Activated B cell treated with CpG ODN at 0.5 μM for 24 hours (primary cell): ENCODE measurements around the gene ROS1. TPM values are rescaled to one million over a fixed set of nuclear protein-coding genes. Genes with fewer than 3 reads are reported as not detected.
"Not testable (repeated sequence)": the region's sequence is repeated elsewhere in the genome, so short reads cannot be mapped to it uniquely, and the experiment has no call there.

Experiments
- ATAC-seq: fragments of 200-7000 bp; cut with Tn5 transposase; one replicate; pipeline ENCODE4 v1.10.0; 2021; ENCODE audit warnings: low read depth, mild to moderate bottlenecking, moderate library complexity
- CTCF ChIA-PET: fragments of 350-600 bp; sonication (Branson Sonifier 250); formaldehyde crosslinking; loops from one replicate; lab custom pipeline; 2021; ENCODE audit warnings: antibody characterized with exemption; lab: Charles Lee
- POLR2A ChIA-PET: fragments of 350-600 bp; sonication (Branson Sonifier 250); formaldehyde crosslinking; loops from one replicate; lab custom pipeline; 2021; ENCODE audit warnings: antibody characterized with exemption; lab: Charles Lee
- DNase-seq: peaks from one replicate; pipeline ENCODE4 v3.0.0; 2022
- H3K27ac Mint-ChIP-seq: one replicate; pipeline ENCODE4 v1.8.0; 2020; ENCODE audit warnings: mixed read lengths
- H3K27me3 Mint-ChIP-seq: one replicate; pipeline ENCODE4 v1.8.0; 2021; ENCODE audit warnings: mixed read lengths
- H3K36me3 Mint-ChIP-seq: one replicate; pipeline ENCODE4 v1.8.0; 2021; ENCODE audit warnings: low read depth, mixed read lengths
- H3K4me1 Mint-ChIP-seq: one replicate; pipeline ENCODE4 v1.8.0; 2021; ENCODE audit warnings: mixed read lengths
- H3K4me3 Mint-ChIP-seq: one replicate; pipeline ENCODE4 v1.8.0; 2020; ENCODE audit warnings: mild to moderate bottlenecking, mixed read lengths
- H3K9me3 Mint-ChIP-seq: one replicate; pipeline ENCODE4 v1.8.0; 2020; ENCODE audit warnings: mixed read lengths
- intact Hi-C: fragments of 100-400 bp; cut with micrococcal nuclease; formaldehyde crosslinking; loops from one replicate; pipeline ENCODE4 v1.15.1; 2024
- total RNA-seq: library from RNA; stranded (reverse); gene quantifications from 2 replicates; pipeline ENCODE4 v1.2.3, GENCODE V29; 2022
- TF ChIP-seq, protein P1 (sequence below): fragments of 200-600 bp; IDR thresholded peaks from one replicate; pipeline ENCODE4 v1.8.0; 2022; ENCODE audit warnings: antibody characterized with exemption, mild to moderate bottlenecking

Gene ROS1
- total RNA-seq, 1 donor from 2014 or later: not detected

DNA sequence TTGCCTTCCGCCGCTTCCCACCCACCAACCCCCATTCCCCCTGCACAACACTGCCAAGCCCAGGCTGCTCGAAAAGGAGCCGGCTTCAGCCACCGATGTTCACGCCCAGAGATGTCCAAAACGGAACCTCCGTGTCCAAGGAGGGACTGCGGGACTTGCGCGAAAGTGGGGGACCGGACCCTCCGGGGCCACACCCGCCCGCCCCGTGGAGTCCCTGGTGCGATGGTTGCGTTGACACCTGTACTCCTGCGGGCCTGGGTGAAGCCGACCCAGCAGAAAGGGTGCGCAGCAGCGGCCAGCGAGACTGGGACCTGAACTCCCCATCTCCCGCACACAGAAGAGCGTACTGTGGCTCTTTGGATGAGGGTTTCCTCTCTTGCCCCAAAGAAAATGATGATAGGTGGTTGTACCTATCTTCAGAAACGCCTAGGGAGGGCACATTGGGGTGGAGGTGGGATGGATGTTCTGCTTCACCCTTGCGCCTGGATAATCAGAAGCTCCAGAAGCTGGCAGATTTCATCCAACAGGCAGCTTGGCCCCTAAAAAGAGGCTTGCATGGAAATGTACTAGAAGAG, 162.3 kb downstream of the ROS1 start:
- TF ChIP-seq, protein P1, sequence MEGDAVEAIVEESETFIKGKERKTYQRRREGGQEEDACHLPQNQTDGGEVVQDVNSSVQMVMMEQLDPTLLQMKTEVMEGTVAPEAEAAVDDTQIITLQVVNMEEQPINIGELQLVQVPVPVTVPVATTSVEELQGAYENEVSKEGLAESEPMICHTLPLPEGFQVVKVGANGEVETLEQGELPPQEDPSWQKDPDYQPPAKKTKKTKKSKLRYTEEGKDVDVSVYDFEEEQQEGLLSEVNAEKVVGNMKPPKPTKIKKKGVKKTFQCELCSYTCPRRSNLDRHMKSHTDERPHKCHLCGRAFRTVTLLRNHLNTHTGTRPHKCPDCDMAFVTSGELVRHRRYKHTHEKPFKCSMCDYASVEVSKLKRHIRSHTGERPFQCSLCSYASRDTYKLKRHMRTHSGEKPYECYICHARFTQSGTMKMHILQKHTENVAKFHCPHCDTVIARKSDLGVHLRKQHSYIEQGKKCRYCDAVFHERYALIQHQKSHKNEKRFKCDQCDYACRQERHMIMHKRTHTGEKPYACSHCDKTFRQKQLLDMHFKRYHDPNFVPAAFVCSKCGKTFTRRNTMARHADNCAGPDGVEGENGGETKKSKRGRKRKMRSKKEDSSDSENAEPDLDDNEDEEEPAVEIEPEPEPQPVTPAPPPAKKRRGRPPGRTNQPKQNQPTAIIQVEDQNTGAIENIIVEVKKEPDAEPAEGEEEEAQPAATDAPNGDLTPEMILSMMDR: no peak
- intact Hi-C loops: no loop called here
- H3K27me3 Mint-ChIP-seq: peaks cover 50% of the 10 kb centered on the region
- H3K36me3 Mint-ChIP-seq: no peaks in the 10 kb centered on the region
- ChIA-PET POLR2A (no interaction called here), CTCF (no interaction called here)
- no peak overlapping the region for H3K4me3 Mint-ChIP-seq
- DNase-seq: no peak
- H3K9me3 Mint-ChIP-seq: no peaks in the 10 kb centered on the region
- peaks cover 15% of the 10 kb centered on the region for H3K4me1 Mint-ChIP-seq
- no peak overlapping the region for H3K27ac Mint-ChIP-seq
- no peak for ATAC-seq

DNA sequence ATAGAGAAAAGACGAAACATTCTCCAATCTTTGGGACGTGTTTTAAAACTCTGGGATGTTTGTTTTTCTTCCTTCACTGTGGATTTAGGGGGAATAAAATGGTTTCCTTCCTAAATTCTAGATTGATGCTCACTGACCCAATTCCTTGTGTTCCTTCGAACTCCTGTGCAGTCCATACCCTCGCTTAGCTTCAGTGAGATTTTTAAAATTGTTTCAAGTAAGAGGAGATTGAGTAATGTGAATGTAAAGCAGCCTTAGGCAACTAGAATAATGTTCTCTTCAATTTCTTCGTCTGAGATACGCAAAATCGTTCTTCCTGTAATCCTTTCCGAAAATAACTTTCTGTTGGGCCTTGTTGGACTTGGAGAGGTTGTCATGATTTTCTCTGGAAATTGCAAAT, 162.9 kb downstream of the ROS1 start:
- Mint-ChIP-seq H3K9me3 (no peaks in the 10 kb centered on the region), H3K36me3 (no peaks in the 10 kb centered on the region), H3K27me3 (peaks cover 43% of the 10 kb centered on the region), H3K4me3 (no peak overlapping the region), H3K27ac (no peak overlapping the region), H3K4me1 (peaks cover 15% of the 10 kb centered on the region)
- POLR2A ChIA-PET: no interaction called here
- CTCF ChIA-PET: no interaction called here
- intact Hi-C loops: no loop called here
- no peak for DNase-seq
- no peak for ATAC-seq
- TF ChIP-seq, protein P1: no peak

DNA sequence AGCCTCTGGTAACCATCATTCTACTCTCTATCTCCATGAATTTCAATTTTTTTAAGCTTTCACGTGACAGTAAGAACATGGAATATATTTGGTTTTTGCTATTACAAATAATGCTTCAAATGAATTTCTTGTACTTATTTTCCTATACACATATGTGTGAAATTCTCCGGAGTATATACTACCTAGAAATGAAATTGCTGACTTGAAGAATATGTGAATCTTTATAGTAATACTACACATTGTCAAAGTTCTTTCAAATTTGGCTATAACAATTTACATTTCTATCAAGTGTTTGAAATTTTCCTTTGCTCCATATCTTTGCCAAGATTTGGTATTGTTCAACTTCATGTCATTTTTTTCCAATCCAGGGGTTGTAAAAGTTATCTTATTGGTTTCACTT, 172.0 kb downstream of the ROS1 start:
- Mint-ChIP-seq H3K4me1 (no peaks in the 10 kb centered on the region), H3K9me3 (no peaks in the 10 kb centered on the region), H3K27ac (no peak overlapping the region), H3K27me3 (no peaks in the 10 kb centered on the region), H3K36me3 (no peaks in the 10 kb centered on the region), H3K4me3 (no peak overlapping the region)
- DNase-seq: no peak
- no peak for ATAC-seq
- TF ChIP-seq, protein P1: no peak
- CTCF ChIA-PET: no interaction called here
- intact Hi-C loops: no loop called here
- POLR2A ChIA-PET: no interaction called here

DNA sequence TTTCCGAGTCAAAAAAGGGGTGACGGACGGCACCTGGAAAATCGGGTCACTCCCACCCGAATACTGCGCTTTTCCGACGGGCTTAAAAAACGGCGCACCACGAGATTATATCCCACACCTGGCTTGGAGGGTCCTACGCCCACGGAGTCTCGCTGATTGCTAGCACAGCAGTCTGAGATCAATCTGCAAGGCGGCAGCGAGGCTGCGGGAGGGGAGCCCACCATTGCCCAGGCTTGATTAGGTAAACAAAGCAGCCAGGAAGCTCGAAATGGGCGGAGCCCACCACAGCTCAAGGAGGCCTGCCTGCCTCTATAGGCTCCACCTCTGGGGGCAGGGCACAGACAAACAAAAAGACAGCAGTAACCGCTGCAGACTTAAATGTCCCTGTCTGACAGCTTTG, 180.8 kb downstream of the ROS1 start:
- intact Hi-C loops, H3K27ac Mint-ChIP-seq, ATAC-seq, CTCF ChIA-PET, H3K4me3 Mint-ChIP-seq, H3K27me3 Mint-ChIP-seq, POLR2A ChIA-PET, H3K9me3 Mint-ChIP-seq, H3K36me3 Mint-ChIP-seq, DNase-seq, H3K4me1 Mint-ChIP-seq: not testable (repeated sequence)

DNA sequence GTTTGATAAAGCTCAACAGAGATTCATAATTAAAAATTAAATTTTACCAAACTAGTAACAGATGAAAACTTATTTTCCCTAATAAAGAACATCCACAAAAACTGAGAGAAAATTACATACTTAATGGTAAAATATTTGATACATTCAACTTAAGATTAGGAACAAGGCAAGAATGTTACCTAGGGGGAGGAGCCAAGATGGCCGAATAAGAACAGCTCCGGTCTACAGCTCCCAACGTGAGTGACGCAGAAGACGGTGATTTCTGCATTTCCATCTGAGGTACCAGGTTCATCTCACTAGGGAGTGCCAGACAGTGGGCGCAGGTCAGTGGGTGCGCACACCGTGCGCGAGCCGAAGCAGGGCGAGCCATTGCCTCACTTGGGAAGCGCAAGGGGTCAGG, 181.2 kb downstream of the ROS1 start:
- H3K9me3 Mint-ChIP-seq, H3K4me1 Mint-ChIP-seq, CTCF ChIA-PET, H3K27ac Mint-ChIP-seq, DNase-seq, H3K27me3 Mint-ChIP-seq, H3K36me3 Mint-ChIP-seq, intact Hi-C loops, POLR2A ChIA-PET, H3K4me3 Mint-ChIP-seq, ATAC-seq: not testable (repeated sequence)

Other genes starting within 250 kb of the ROS1 start
- not detected in 2 replicates for gene VGLL2, start 160.4 kb downstream of the ROS1 start, total RNA-seq
- gene DCBLD1, start 56.7 kb upstream of the ROS1 start, total RNA-seq: 0.15 and 0.31 TPM in 2 replicates
- 17.1 and 19.5 TPM in 2 replicates for gene GOPC, start 176.6 kb upstream of the ROS1 start, total RNA-seq
- 29.1 and 30.6 TPM in 2 replicates for gene NUS1, start 249.5 kb upstream of the ROS1 start, total RNA-seq